GM18498 (cell line): ENCODE measurements around the gene UGT1A5.
"Not testable (repeated sequence)": the region's sequence is repeated elsewhere in the genome, so short reads cannot be mapped to it uniquely, and the experiment has no call there.

Experiments
- ATAC-seq: cut with Tn5 transposase; IDR thresholded peaks from one replicate; pipeline ENCODE4 v1.9.1; 2021; ENCODE audit warnings: mild to moderate bottlenecking, moderate library complexity; ENCODE audit not compliant: unreplicated experiment

UGT1A5 gene

GRCh38 chr2:233745073-233745755 is 32.5 kb downstream of the UGT1A5 start:
- no peak for ATAC-seq

- not testable (repeated sequence) for ATAC-seq
Observed at GRCh38 chr2:233745838-233746237, 33.1 kb downstream of the UGT1A5 start.

GRCh38 chr2:233746475-233747282 is 34.0 kb downstream of the UGT1A5 start:
- no peak for ATAC-seq

GRCh38 chr2:233747283-233747544 is 34.5 kb downstream of the UGT1A5 start:
- ATAC-seq = no peak

GRCh38 chr2:233750689-233751088 is 38.0 kb downstream of the UGT1A5 start:
- not testable (repeated sequence) for ATAC-seq

GRCh38 chr2:233751212-233752009 is 38.7 kb downstream of the UGT1A5 start:
- ATAC-seq = not testable (repeated sequence)

- ATAC-seq = no peak
Observed at GRCh38 chr2:233754872-233755611, 42.3 kb downstream of the UGT1A5 start.

- no peak for ATAC-seq
Observed at GRCh38 chr2:233756429-233757081, 43.8 kb downstream of the UGT1A5 start.

- no peak for ATAC-seq
Observed at GRCh38 chr2:233758141-233758540, 45.4 kb downstream of the UGT1A5 start.

GRCh38 chr2:233758849-233759248 is 46.1 kb downstream of the UGT1A5 start:
- ATAC-seq = no peak

- no peak for ATAC-seq
Observed at GRCh38 chr2:233760043-233760442, 47.3 kb downstream of the UGT1A5 start, which contains the start of gene UGT1A1. Gene UGT1A1 (plus strand): TSS chr2:233760270. CDS start chr2:233760288, 18 bp downstream.

GRCh38 chr2:233761040-233761769 is 48.5 kb downstream of the UGT1A5 start:
- no peak for ATAC-seq

GRCh38 chr2:233764264-233764663 is 51.6 kb downstream of the UGT1A5 start:
- no peak for ATAC-seq

- no peak for ATAC-seq
Observed at GRCh38 chr2:233764761-233765160, 52.1 kb downstream of the UGT1A5 start.

GRCh38 chr2:233766416-233766815 is 53.7 kb downstream of the UGT1A5 start:
- no peak for ATAC-seq

GRCh38 chr2:233768076-233768475 is 55.4 kb downstream of the UGT1A5 start:
- ATAC-seq = no peak

GRCh38 chr2:233769260-233769659 is 56.6 kb downstream of the UGT1A5 start:
- ATAC-seq = no peak

- no peak for ATAC-seq
Observed at GRCh38 chr2:233772153-233772552, 59.4 kb downstream of the UGT1A5 start.

- no peak for ATAC-seq
Observed at GRCh38 chr2:233772583-233772982, 59.9 kb downstream of the UGT1A5 start.

GRCh38 chr2:233773854-233774253 is 61.1 kb downstream of the UGT1A5 start:
- ATAC-seq = no peak
